Osteocyte (in vitro differentiated cells): Measurements from ENCODE around the gene VMP1. TPM values are rescaled to one million over a fixed set of nuclear protein-coding genes. Genes with fewer than 3 reads are reported as not detected.
A peak's percentile ranks its signal among the peaks of the same experiment; 100 is the strongest.

Experiments used
- DNase-seq: peaks from one replicate; pipeline ENCODE4 v3.0.0; 2021; ENCODE audit warnings: mixed read lengths; ENCODE audit not compliant: unreplicated experiment; ENCODE audit errors: extremely low spot score
- H3K27ac Mint-ChIP-seq: one replicate; pipeline ENCODE4 v1.8.0; 2021; ENCODE audit warnings: mild to moderate bottlenecking, mixed read lengths; ENCODE audit not compliant: unreplicated experiment
- H3K27me3 Mint-ChIP-seq: one replicate; pipeline ENCODE4 v1.8.0; 2021; ENCODE audit warnings: mixed read lengths; ENCODE audit not compliant: unreplicated experiment
- H3K36me3 Mint-ChIP-seq: one replicate; pipeline ENCODE4 v1.8.0; 2021; ENCODE audit warnings: mixed read lengths; ENCODE audit not compliant: unreplicated experiment
- H3K4me1 Mint-ChIP-seq: one replicate; pipeline ENCODE4 v1.8.0; 2021; ENCODE audit warnings: mixed read lengths; ENCODE audit not compliant: unreplicated experiment
- H3K4me3 Mint-ChIP-seq: one replicate; pipeline ENCODE4 v1.8.0; 2021; ENCODE audit warnings: mild to moderate bottlenecking, moderate library complexity, mixed read lengths; ENCODE audit not compliant: unreplicated experiment
- H3K9me3 Mint-ChIP-seq: one replicate; pipeline ENCODE4 v1.8.0; 2021; ENCODE audit warnings: mixed read lengths; ENCODE audit not compliant: unreplicated experiment
- CTCF ChIP-seq: fragments of 200-600 bp; sonication (generic); IDR thresholded peaks from 2 replicates; pipeline ENCODE4 v1.5.0; 2021; ENCODE audit warnings: antibody characterized with exemption, mild to moderate bottlenecking, moderate library complexity
- long read RNA-seq: library from polyadenylated mRNA; unstranded; transcript quantifications from one replicate; pipeline ENCODE4 v2.0.0, GENCODE V29; 2021
- total RNA-seq: library from RNA; stranded (reverse); gene quantifications from 2 replicates; pipeline ENCODE4 v1.2.1, GENCODE V29; 2021

The VMP1 gene
- total RNA-seq, result 364 and 468 TPM in 2 replicates
- long read RNA-seq, full-length matches to known transcripts, result 826 of 939 reads
- long read RNA-seq, partial matches to known transcripts, result 23 of 939 reads
- long read RNA-seq, other reads (novel, unspliced or antisense), result 90 of 939 reads

- peak; percentile 99 for DNase-seq
- Mint-ChIP-seq H3K4me1 (peaks cover 50% of the 10 kb centered on the region), H3K27ac (peak within 1 kb of the TSS; percentile 99), H3K36me3 (peaks cover 4% of the 10 kb centered on the region), H3K4me3 (peak within 1 kb of the TSS; percentile 96), H3K9me3 (no peaks in the 10 kb centered on the region), H3K27me3 (no peaks in the 10 kb centered on the region)
- TF ChIP-seq CTCF, result no peak
Measured at GRCh38 chr17:59707149-59707970, at the start of gene VMP1, which contains the start of gene PTRH2. TSS of gene VMP1 (plus strand) at chr17:59707654. CDS start at chr17:59731447, 23,793 bp downstream. TSS of gene PTRH2 (minus strand) at chr17:59707430. CDS start at chr17:59697978, 9,452 bp downstream.

- H3K4me3 Mint-ChIP-seq, result no peak overlapping the region
- TF ChIP-seq CTCF, result no peak
- H3K27me3 Mint-ChIP-seq, result no peaks in the 10 kb centered on the region
- DNase-seq, result no peak
- H3K4me1 Mint-ChIP-seq, result peaks cover 27% of the 10 kb centered on the region
- no peak overlapping the region for H3K27ac Mint-ChIP-seq
- H3K36me3 Mint-ChIP-seq, result peaks cover 52% of the 10 kb centered on the region
- H3K9me3 Mint-ChIP-seq, result no peaks in the 10 kb centered on the region
Measured at GRCh38 chr17:59666235-59666634, 41.2 kb upstream of the VMP1 start.

GRCh38 chr17:59668816-59669215, 38.6 kb upstream of the VMP1 start:
- no peak for DNase-seq
- no peak for TF ChIP-seq CTCF
- peak overlapping the region; percentile 64 for H3K27ac Mint-ChIP-seq
- peaks cover 27% of the 10 kb centered on the region for H3K4me1 Mint-ChIP-seq
- H3K9me3 Mint-ChIP-seq, result no peaks in the 10 kb centered on the region
- H3K4me3 Mint-ChIP-seq, result peak overlapping the region; percentile 14
- H3K36me3 Mint-ChIP-seq, result peaks cover 54% of the 10 kb centered on the region
- no peaks in the 10 kb centered on the region for H3K27me3 Mint-ChIP-seq

GRCh38 chr17:59669411-59669810, 38.0 kb upstream of the VMP1 start:
- Mint-ChIP-seq H3K36me3 (peaks cover 51% of the 10 kb centered on the region), H3K9me3 (no peaks in the 10 kb centered on the region), H3K27me3 (no peaks in the 10 kb centered on the region), H3K4me3 (no peak overlapping the region), H3K4me1 (peaks cover 27% of the 10 kb centered on the region), H3K27ac (peak overlapping the region; percentile 64)
- no peak for TF ChIP-seq CTCF
- no peak for DNase-seq

- Mint-ChIP-seq H3K4me3 (no peak overlapping the region), H3K4me1 (peaks cover 27% of the 10 kb centered on the region), H3K27me3 (no peaks in the 10 kb centered on the region), H3K27ac (peak overlapping the region; percentile 48), H3K9me3 (no peaks in the 10 kb centered on the region), H3K36me3 (peaks cover 51% of the 10 kb centered on the region)
- no peak for TF ChIP-seq CTCF
- no peak for DNase-seq
Measured at GRCh38 chr17:59669944-59670343, 37.5 kb upstream of the VMP1 start.
